Prostate gland (tissue), 2 donors: ENCODE data around the gene CMTM1. TPM values are rescaled to one million over a fixed set of nuclear protein-coding genes. Genes with fewer than 3 reads are reported as not detected.

Experiments used
- DNase-seq: peaks from one replicate; pipeline ENCODE4 v3.0.0-alpha.2; 2019; ENCODE audit warnings: low spot score
- H3K27ac ChIP-seq, 2 donors: fragments of 200-600 bp; sonication (generic); 2 replicates each; pipeline ENCODE4 v1.5.1; 2017 to 2019
- H3K27me3 ChIP-seq: fragments of 200-600 bp; sonication (generic); replicated peaks from 2 replicates; pipeline ENCODE4 v1.5.1; 2019; ENCODE audit not compliant: insufficient read depth
- H3K36me3 ChIP-seq, 2 donors: fragments of 200-600 bp; sonication (generic); 1 replicate in 1 of 2; 2 replicates in 1 of 2; pipeline versions ENCODE4 v1.5.1 to v1.8.1; 2017 to 2019
- H3K4me1 ChIP-seq: fragments of 200-600 bp; sonication (generic); replicated peaks from 2 replicates; pipeline ENCODE4 v1.5.1; 2019
- H3K4me3 ChIP-seq, 2 donors: fragments of 200-600 bp; sonication (generic); 2 replicates each; pipeline ENCODE4 v1.5.1; 2017 to 2019
- H3K9me3 ChIP-seq: fragments of 200-600 bp; sonication (generic); 2 replicates; pipeline ENCODE4 v1.5.1; 2017
- CTCF ChIP-seq, 4 experiments: fragments of 200-600 bp in 2 of 4; fragments of 450-650 bp in 2 of 4; sonication (generic) in 2 of 4; IDR thresholded peaks; 1 replicate in 3 of 4; 2 replicates in 1 of 4; pipeline ENCODE4 v1.5.1; 2016 to 2019; ENCODE audit warnings: antibody characterized with exemption in 4 of 4, mild to moderate bottlenecking in 2 of 4, moderate library complexity in 2 of 4
- POLR2A ChIP-seq: fragments of 450-650 bp; IDR thresholded peaks from one replicate; pipeline ENCODE4 v1.6.1; 2016; ENCODE audit warnings: antibody characterized with exemption, mild to moderate bottlenecking
- POLR2AphosphoS5 ChIP-seq: sonication (generic); formaldehyde crosslinking; IDR thresholded peaks from one replicate; pipeline ENCODE4 v1.6.1; 2017; ENCODE audit warnings: antibody characterized with exemption
- WGBS: methylation state at CpG from one replicate; pipeline ENCODE4 v1.1.5; 2018; 5-methylcytosine and 5-hydroxymethylcytosine counted together
- intact Hi-C: fragments of 100-400 bp; cut with DNase I; formaldehyde crosslinking; loops from one replicate; pipeline ENCODE4 v1.14.2; 2022
- total RNA-seq, 2 donors: library from RNA; depleted of rRNA; stranded (reverse); fragments of >200 nt; gene quantifications; one replicate each; pipeline ENCODE4 v1.1.0, GENCODE V29; 2016

Gene CMTM1
- 1 to 10 TPM; 1.5 to 2.6 TPM for total RNA-seq

GRCh38 chr16:66566051-66566901 is at the start of gene CMTM1:
TSS of gene CMTM1 (plus strand) at chr16:66566439. CDS start at chr16:66566514, 75 bp downstream.
- Histone ChIP-seq H3K4me3 (no peak within 1 kb of the TSS), H3K4me1 (no peaks in the 10 kb centered on the region), H3K27ac (no peak within 1 kb of the TSS), H3K9me3 (no peaks in the 10 kb centered on the region), H3K27me3 (no peaks in the 10 kb centered on the region), H3K36me3 (no peaks in the 10 kb centered on the region)
- DNase-seq: no peak
- WGBS: 94% methylated on average over 54 of the region's 54 CpGs
- TF ChIP-seq POLR2AphosphoS5 (no peak), POLR2A (no peak), CTCF (IDR thresholded peaks at IDR 0.05) (no peak)
- intact Hi-C loops: no loop called here

- TF ChIP-seq POLR2A: no peak
- TF ChIP-seq POLR2AphosphoS5: no peak
- TF ChIP-seq CTCF (IDR thresholded peaks at IDR 0.05): no peak
- no peaks in the 10 kb centered on the region for H3K36me3 ChIP-seq
- H3K27me3 ChIP-seq: no peaks in the 10 kb centered on the region
- H3K27ac ChIP-seq: peak overlapping the region; percentile 96
- 9% methylated on average over 8 of the region's 8 CpGs for WGBS
- peaks cover 26% of the 10 kb centered on the region for H3K4me1 ChIP-seq
- H3K4me3 ChIP-seq: no peak overlapping the region
- DNase-seq: no peak
- no peaks in the 10 kb centered on the region for H3K9me3 ChIP-seq
- intact Hi-C loops: loop anchor here (5.0 kb wide), 2 partner anchors 34 to 36 kb away; partner anchors contain the start of genes CKLF and TK2
These were observed 49.8 kb upstream of the CMTM1 start for GRCh38 chr16:66516509-66516807.

GRCh38 chr16:66516808-66517585 is 49.2 kb upstream of the CMTM1 start:
- peak; percentile 97 for DNase-seq
- peak overlapping the region; percentile 96 for H3K27ac ChIP-seq
- no peaks in the 10 kb centered on the region for H3K27me3 ChIP-seq
- no peak overlapping the region for H3K4me3 ChIP-seq
- TF ChIP-seq POLR2A (peak; percentile 32), POLR2AphosphoS5 (peak; percentile 99), CTCF (IDR thresholded peaks at IDR 0.05) (no peak)
- H3K36me3 ChIP-seq: no peaks in the 10 kb centered on the region
- peaks cover 24% of the 10 kb centered on the region for H3K4me1 ChIP-seq
- 23% methylated on average over 15 of the region's 15 CpGs for WGBS
- intact Hi-C loops: loop anchor here (5.0 kb wide), 2 partner anchors 35 kb away; partner anchors contain the start of genes CKLF and TK2
- H3K9me3 ChIP-seq: no peaks in the 10 kb centered on the region

- DNase-seq: no peak
- Histone ChIP-seq H3K4me3 (no peak overlapping the region), H3K27me3 (no peaks in the 10 kb centered on the region), H3K36me3 (no peaks in the 10 kb centered on the region), H3K27ac (peak overlapping the region; percentile 96), H3K9me3 (no peaks in the 10 kb centered on the region), H3K4me1 (peaks cover 24% of the 10 kb centered on the region)
- TF ChIP-seq POLR2AphosphoS5 (no peak), POLR2A (no peak), CTCF (IDR thresholded peaks at IDR 0.05) (no peak)
- whole genome bisulfite sequencing: 65% methylated on average over 8 of the region's 8 CpGs
- intact Hi-C loops: loop anchor here (5.0 kb wide), 2 partner anchors 35 kb away; partner anchors contain the start of genes CKLF and TK2
These were observed 48.5 kb upstream of the CMTM1 start for GRCh38 chr16:66517586-66518263.
